Thoracic aorta (tissue), 2 donors: ENCODE data around the gene SEMA3D. TPM values are rescaled to one million over a fixed set of nuclear protein-coding genes. Genes with fewer than 3 reads are reported as not detected.
"Not testable (repeated sequence)": the region's sequence is repeated elsewhere in the genome, so short reads cannot be mapped to it uniquely, and the experiment has no call there.

Experiments
- ATAC-seq: fragments of 150-250 bp; one replicate; pipeline ENCODE4 v1.8.0; 2017; ENCODE audit warnings: low read depth; ENCODE audit not compliant: insufficient number of reproducible peaks, low FRiP score
- DNase-seq: peaks from one replicate; pipeline ENCODE4 v3.0.0-alpha.2; 2020; ENCODE audit warnings: low spot score
- H3K27ac ChIP-seq, 2 donors: fragments of 200-600 bp; sonication (generic); 1 replicate in 1 of 2; 2 replicates in 1 of 2; pipeline ENCODE4 v1.5.1; 2016; ENCODE audit warnings: mild to moderate bottlenecking in 2 of 2, moderate library complexity in 2 of 2
- H3K27me3 ChIP-seq: fragments of 200-600 bp; sonication (generic); replicated peaks from 2 replicates; pipeline ENCODE4 v1.6.0; 2016; ENCODE audit warnings: mild to moderate bottlenecking; ENCODE audit not compliant: insufficient read depth
- H3K36me3 ChIP-seq: fragments of 200-600 bp; sonication (generic); one replicate; pipeline ENCODE4 v1.5.1; 2016
- H3K4me1 ChIP-seq, 2 donors: fragments of 200-600 bp; sonication (generic); 1 replicate in 1 of 2; 2 replicates in 1 of 2; pipeline versions ENCODE4 v1.5.1 to v1.6.0; 2016; ENCODE audit warnings: low read depth in 2 of 2, mild to moderate bottlenecking in 1 of 2; ENCODE audit not compliant: control insufficient read depth in 1 of 2
- H3K4me3 ChIP-seq: fragments of 200-600 bp; sonication (generic); 2 replicates; pipeline ENCODE4 v1.5.1; 2016; ENCODE audit warnings: mild to moderate bottlenecking
- H3K9me3 ChIP-seq: fragments of 200-600 bp; sonication (generic); 2 replicates; pipeline ENCODE4 v1.5.1; 2016
- total RNA-seq, 2 donors: library from RNA; depleted of rRNA; stranded (reverse); fragments of >200 nt; gene quantifications; one replicate each; pipeline versions ENCODE4 v1.1.0 to v1.2.3, GENCODE V29; 2016
- TF ChIP-seq, protein P1 (sequence below): fragments of 200-600 bp; sonication (generic); IDR thresholded peaks from one replicate; pipeline ENCODE4 v1.5.1; 2019; ENCODE audit warnings: antibody characterized with exemption

The SEMA3D gene
- total RNA-seq, 2 donors from 2014 or later = 18.5 to 22.8 TPM

DNA sequence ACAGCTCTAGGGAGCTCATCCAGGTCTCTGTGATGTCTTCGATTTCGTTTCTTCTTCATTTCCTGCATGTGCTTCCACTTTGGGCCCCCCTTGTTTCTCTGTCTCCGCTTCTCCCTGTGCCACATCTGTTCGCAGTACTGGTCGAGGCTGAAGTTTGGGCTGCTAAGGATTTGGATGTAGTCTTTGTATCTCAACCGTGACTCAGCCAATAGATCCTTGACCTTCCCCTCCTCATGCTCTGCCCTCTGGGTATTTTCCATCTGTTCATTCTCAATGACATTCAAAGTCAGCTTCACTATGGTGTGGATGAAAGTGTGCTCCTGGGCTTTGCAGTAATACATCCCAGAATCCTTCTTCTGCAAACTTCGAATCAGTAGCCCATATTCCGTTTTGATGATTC, 187.4 kb downstream of the SEMA3D start:
- TF ChIP-seq, protein P1, sequence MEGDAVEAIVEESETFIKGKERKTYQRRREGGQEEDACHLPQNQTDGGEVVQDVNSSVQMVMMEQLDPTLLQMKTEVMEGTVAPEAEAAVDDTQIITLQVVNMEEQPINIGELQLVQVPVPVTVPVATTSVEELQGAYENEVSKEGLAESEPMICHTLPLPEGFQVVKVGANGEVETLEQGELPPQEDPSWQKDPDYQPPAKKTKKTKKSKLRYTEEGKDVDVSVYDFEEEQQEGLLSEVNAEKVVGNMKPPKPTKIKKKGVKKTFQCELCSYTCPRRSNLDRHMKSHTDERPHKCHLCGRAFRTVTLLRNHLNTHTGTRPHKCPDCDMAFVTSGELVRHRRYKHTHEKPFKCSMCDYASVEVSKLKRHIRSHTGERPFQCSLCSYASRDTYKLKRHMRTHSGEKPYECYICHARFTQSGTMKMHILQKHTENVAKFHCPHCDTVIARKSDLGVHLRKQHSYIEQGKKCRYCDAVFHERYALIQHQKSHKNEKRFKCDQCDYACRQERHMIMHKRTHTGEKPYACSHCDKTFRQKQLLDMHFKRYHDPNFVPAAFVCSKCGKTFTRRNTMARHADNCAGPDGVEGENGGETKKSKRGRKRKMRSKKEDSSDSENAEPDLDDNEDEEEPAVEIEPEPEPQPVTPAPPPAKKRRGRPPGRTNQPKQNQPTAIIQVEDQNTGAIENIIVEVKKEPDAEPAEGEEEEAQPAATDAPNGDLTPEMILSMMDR = no peak
- no peaks in the 10 kb centered on the region for H3K4me1 ChIP-seq
- DNase-seq (no peak), ATAC-seq (no peak)
- no peaks in the 10 kb centered on the region for H3K9me3 ChIP-seq
- H3K27me3 ChIP-seq = no peaks in the 10 kb centered on the region
- H3K4me3 ChIP-seq = no peak overlapping the region
- H3K36me3 ChIP-seq = no peaks in the 10 kb centered on the region
- no peak overlapping the region for H3K27ac ChIP-seq

DNA sequence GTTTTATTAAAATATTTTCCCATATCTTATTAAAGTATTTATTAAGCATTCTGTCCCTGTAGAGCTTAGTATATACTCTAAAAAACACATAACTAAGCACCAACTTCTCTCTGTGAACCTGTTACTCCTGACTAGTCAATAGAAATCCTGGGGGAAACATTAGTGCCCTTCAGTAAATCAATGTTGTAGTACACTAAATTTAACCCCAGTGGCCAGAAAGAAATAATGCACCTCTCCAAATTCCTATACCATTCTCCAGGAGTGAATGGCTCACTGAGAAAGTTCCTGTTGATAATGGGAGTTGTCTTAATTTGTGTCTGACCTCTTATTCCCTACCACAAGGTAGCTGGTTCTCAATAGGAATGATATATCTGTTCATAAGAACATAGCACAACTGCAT, 188.2 kb downstream of the SEMA3D start:
- TF ChIP-seq, protein P1 = no peak
- ATAC-seq (no peak), DNase-seq (no peak)
- no peaks in the 10 kb centered on the region for H3K9me3 ChIP-seq
- H3K27ac ChIP-seq = no peak overlapping the region
- no peak overlapping the region for H3K4me3 ChIP-seq
- H3K4me1 ChIP-seq = no peaks in the 10 kb centered on the region
- H3K27me3 ChIP-seq = no peaks in the 10 kb centered on the region
- no peaks in the 10 kb centered on the region for H3K36me3 ChIP-seq

DNA sequence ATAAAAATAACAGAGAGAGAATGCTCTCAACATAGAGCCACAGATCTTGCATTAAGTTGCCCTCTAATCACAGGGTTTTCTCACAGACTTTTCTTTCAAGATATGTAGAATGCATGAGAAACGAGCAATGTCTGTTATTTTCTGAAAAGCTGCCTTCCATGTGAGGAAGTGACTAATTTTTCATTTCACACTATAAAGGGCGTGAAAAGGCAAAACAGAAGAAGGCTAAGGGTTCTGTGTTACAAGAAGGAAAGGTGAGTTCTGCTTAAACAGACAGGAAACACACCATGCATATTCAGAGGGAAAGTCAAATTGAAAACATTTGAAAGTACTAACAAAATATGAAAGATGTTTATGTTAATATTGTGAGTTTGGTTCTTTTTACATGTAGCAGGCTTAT, 189.2 kb downstream of the SEMA3D start:
- H3K4me3 ChIP-seq = no peak overlapping the region
- H3K36me3 ChIP-seq = no peaks in the 10 kb centered on the region
- DNase-seq = no peak
- ATAC-seq = no peak
- no peak overlapping the region for H3K27ac ChIP-seq
- no peaks in the 10 kb centered on the region for H3K4me1 ChIP-seq
- TF ChIP-seq, protein P1 = no peak
- no peaks in the 10 kb centered on the region for H3K27me3 ChIP-seq
- H3K9me3 ChIP-seq = no peaks in the 10 kb centered on the region

DNA sequence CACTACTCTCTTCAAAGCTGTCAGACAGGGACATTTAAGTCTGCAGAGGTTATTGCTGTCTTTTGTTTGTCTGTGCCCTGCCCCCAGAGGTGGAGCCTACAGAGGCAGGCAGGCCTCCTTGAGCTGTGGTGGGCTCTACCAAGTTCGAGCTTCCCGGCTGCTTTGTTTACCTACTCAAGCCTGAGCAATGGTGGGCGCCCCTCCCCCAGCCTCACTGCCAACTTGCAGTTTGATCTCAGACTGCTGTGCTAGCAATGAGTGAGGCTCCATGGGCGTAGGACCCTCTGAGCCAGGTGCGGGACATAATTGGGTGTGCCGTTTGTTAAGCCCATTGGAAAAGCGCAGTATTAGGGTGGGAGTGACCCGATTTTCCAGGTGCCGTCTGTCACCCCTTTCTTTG, 193.9 kb downstream of the SEMA3D start:
- not testable (repeated sequence) for DNase-seq

DNA sequence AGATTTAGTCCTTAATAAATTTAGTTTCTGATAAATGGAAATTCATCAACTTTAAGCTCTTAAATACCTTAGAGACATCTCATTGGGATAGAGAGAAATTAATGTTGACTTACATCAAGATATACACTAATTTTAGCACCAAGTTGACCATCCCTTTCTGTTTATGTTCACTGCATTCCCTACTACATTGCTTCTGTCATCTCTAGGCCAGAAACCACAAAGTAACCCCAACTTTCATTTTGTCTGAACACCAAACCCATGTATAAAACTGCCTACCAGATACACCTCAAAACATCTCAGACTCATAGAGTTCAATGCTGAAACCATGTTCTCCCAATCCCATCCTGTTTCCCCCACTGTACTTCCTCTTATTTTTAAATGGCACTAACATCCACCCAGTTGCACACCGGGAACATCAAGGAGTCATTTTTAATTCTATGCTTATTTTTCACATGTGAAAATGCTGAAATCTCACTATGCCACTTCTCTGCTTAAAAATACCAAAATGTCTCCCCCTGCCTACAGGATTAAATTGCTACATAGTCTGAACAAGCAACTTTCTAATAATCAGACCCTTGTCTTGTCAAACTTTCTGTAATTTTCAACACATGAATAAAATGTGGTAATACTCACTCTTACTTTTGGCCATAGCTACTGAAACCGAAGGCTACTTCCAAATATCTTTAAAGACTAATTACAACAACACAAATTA, 201.6 kb downstream of the SEMA3D start:
- TF ChIP-seq, protein P1 = no peak
- ATAC-seq (no peak), DNase-seq (no peak)
- no peaks in the 10 kb centered on the region for H3K4me1 ChIP-seq
- no peaks in the 10 kb centered on the region for H3K27me3 ChIP-seq
- H3K36me3 ChIP-seq = no peaks in the 10 kb centered on the region
- no peaks in the 10 kb centered on the region for H3K9me3 ChIP-seq
- H3K27ac ChIP-seq = no peak overlapping the region
- H3K4me3 ChIP-seq = no peak overlapping the region

More for the DNA sequence above, 193.9 kb downstream of the SEMA3D start:
- H3K4me3 ChIP-seq, H3K36me3 ChIP-seq, H3K9me3 ChIP-seq, H3K27me3 ChIP-seq, H3K4me1 ChIP-seq, H3K27ac ChIP-seq, ATAC-seq: not testable (repeated sequence)

DNA sequence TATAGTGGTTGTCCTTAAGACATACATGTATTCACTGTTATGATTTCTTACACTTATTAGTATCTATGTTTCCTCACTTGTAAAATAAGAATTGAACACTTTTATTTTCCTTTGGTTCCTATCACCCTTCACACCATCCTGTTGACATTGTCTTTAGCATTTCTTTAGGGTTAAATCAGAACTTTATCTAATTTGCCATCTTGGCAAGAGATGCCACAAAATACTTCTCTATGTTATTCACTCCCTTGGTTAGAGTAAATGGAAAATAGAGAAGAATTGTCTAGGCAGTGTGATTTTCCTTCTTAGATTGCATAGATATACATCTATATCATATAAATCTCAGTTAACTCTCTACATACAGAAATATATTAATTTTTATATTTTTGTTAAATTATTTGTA, 204.7 kb downstream of the SEMA3D start:
- ATAC-seq (no peak), DNase-seq (no peak)
- H3K27me3 ChIP-seq = no peaks in the 10 kb centered on the region
- no peaks in the 10 kb centered on the region for H3K36me3 ChIP-seq
- H3K4me3 ChIP-seq = no peak overlapping the region
- TF ChIP-seq, protein P1 = no peak
- no peaks in the 10 kb centered on the region for H3K4me1 ChIP-seq
- H3K9me3 ChIP-seq = no peaks in the 10 kb centered on the region
- no peak overlapping the region for H3K27ac ChIP-seq
